Smooth muscle cell (in vitro differentiated cells): ENCODE data around the gene DUT. TPM values are rescaled to one million over a fixed set of nuclear protein-coding genes. Genes with fewer than 3 reads are reported as not detected.

Experiments used
- DNase-seq: peaks from one replicate; lab custom pipeline; 2025; ENCODE audit not compliant: unreplicated experiment; lab: John Stamatoyannopoulos, UW
- H2AFZ ChIP-seq: fragments of 200-600 bp; sonication (generic); 2 replicates; pipeline ENCODE4 v1.6.0; 2016; ENCODE audit warnings: antibody characterized with exemption, low read depth, mild to moderate bottlenecking
- H3F3A ChIP-seq: fragments of 200-600 bp; sonication (generic); 2 replicates; pipeline ENCODE4 v1.6.0; 2017; ENCODE audit warnings: antibody characterized with exemption, low read depth
- H3K27ac ChIP-seq: fragments of 200-600 bp; sonication (generic); 2 replicates; pipeline ENCODE4 v1.5.1; 2016; ENCODE audit warnings: low read depth, mild to moderate bottlenecking
- H3K27me3 ChIP-seq: fragments of 200-600 bp; sonication (generic); 2 replicates; pipeline ENCODE4 v1.6.1; 2016; ENCODE audit warnings: low read depth, mild to moderate bottlenecking
- H3K36me3 ChIP-seq: fragments of 200-600 bp; sonication (generic); 2 replicates; pipeline ENCODE4 v1.5.1; 2016; ENCODE audit warnings: low read depth
- H3K4me1 ChIP-seq: fragments of 200-600 bp; sonication (generic); 2 replicates; pipeline ENCODE4 v1.5.1; 2016; ENCODE audit warnings: low read depth
- H3K4me2 ChIP-seq: fragments of 200-600 bp; sonication (generic); 2 replicates; pipeline ENCODE4 v1.6.0; 2016; ENCODE audit warnings: mild to moderate bottlenecking
- H3K4me3 ChIP-seq: fragments of 200-600 bp; sonication (generic); 2 replicates; pipeline ENCODE4 v1.5.1; 2016; ENCODE audit warnings: mild to moderate bottlenecking
- H3K79me2 ChIP-seq: fragments of 200-600 bp; sonication (generic); 2 replicates; pipeline ENCODE4 v1.6.0; 2016; ENCODE audit warnings: low read depth, mild to moderate bottlenecking
- H3K9ac ChIP-seq: fragments of 200-600 bp; sonication (generic); 2 replicates; pipeline ENCODE4 v1.6.0; 2016; ENCODE audit warnings: low read depth
- H3K9me3 ChIP-seq: fragments of 200-600 bp; sonication (generic); replicated peaks from 2 replicates; pipeline ENCODE4 v1.5.1; 2016; ENCODE audit warnings: low read depth
- H4K20me1 ChIP-seq: fragments of 200-600 bp; sonication (generic); 2 replicates; pipeline ENCODE4 v1.6.0; 2016; ENCODE audit warnings: low read depth
- WGBS: methylation state at CpG from one replicate; pipeline ENCODE4 v1.1.7; 2016; ENCODE audit warnings: low lambda C conversion rate; 5-methylcytosine and 5-hydroxymethylcytosine counted together
- polyA plus RNA-seq: library from polyadenylated mRNA; unstranded; fragments of >200 nt; fragmentation: Nextera tagmentation; extraction: Ambion mirVana; gene quantifications from 2 replicates; pipeline ENCODE4 v1.2.1, GENCODE V29; 2016
- total RNA-seq: library from RNA; depleted of rRNA; stranded (reverse); fragments of >200 nt; gene quantifications from 2 replicates; pipeline ENCODE4 v1.2.3, GENCODE V29; 2014
- TF ChIP-seq, protein P1 (sequence below): fragments of 200-600 bp; sonication (generic); IDR thresholded peaks from 2 replicates; pipeline ENCODE4 v1.5.1; 2017; ENCODE audit warnings: borderline replicate concordance, mild to moderate bottlenecking, antibody characterized with exemption; ENCODE audit not compliant: insufficient read depth, poor library complexity, severe bottlenecking

The DUT gene
- total and polyA plus RNA-seq, 2 experiments from 2014 or later = 80.4 to 116 TPM

DNA sequence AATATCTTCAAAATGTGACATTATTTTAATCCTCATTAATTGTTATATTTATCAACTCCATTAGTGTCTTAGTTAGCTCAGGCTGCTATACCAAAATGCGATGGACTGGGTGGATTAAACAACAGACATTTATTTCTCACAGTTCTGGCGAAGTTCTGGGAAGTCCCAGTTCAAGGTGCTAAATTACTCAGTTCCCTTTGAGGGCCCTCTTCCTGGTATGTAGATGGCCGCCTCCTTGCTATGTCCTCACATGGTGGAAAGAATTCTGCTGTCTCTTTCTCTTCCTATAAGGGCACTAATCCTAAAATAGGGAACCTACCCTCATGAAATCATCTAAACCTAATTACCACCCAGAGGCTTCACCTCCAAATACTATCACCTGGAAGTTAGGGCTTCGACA, 38.8 kb upstream of the DUT start:
- no peak overlapping the region for H3K9ac ChIP-seq
- H3K27ac ChIP-seq = no peak overlapping the region
- H2AFZ ChIP-seq = no peak overlapping the region
- no peaks in the 10 kb centered on the region for H3K79me2 ChIP-seq
- no peak for DNase-seq
- H3K9me3 ChIP-seq = no peaks in the 10 kb centered on the region
- no peaks in the 10 kb centered on the region for H3K27me3 ChIP-seq
- no peaks in the 10 kb centered on the region for H3K4me1 ChIP-seq
- no peaks in the 10 kb centered on the region for H3K36me3 ChIP-seq
- H4K20me1 ChIP-seq = no peaks in the 10 kb centered on the region
- H3F3A ChIP-seq = no peaks in the 10 kb centered on the region
- TF ChIP-seq, protein P1, sequence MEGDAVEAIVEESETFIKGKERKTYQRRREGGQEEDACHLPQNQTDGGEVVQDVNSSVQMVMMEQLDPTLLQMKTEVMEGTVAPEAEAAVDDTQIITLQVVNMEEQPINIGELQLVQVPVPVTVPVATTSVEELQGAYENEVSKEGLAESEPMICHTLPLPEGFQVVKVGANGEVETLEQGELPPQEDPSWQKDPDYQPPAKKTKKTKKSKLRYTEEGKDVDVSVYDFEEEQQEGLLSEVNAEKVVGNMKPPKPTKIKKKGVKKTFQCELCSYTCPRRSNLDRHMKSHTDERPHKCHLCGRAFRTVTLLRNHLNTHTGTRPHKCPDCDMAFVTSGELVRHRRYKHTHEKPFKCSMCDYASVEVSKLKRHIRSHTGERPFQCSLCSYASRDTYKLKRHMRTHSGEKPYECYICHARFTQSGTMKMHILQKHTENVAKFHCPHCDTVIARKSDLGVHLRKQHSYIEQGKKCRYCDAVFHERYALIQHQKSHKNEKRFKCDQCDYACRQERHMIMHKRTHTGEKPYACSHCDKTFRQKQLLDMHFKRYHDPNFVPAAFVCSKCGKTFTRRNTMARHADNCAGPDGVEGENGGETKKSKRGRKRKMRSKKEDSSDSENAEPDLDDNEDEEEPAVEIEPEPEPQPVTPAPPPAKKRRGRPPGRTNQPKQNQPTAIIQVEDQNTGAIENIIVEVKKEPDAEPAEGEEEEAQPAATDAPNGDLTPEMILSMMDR = no peak
- no peak overlapping the region for H3K4me2 ChIP-seq
- WGBS = 72% methylated on average over 4 of the region's 4 CpGs
- no peak overlapping the region for H3K4me3 ChIP-seq

DNA sequence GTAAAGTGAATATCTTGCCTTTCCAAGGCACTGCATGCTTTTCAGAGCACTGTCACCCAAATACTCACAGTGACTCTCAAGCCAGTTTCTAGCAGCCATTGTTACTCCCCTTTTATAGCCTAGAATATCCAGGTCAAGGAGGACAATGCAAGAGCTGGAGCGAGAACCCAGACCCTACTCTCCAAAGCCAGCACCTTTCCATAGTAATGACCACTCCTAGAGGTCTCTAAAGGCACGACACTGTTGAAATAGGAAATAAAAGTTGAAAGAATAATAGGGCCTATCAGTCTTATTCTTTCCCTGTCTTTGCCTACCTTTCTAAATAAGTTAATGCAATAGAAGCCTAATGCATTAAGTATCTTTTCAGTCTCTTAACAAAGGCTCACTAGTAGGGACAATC, 33.6 kb upstream of the DUT start:
- Histone ChIP-seq H3K4me3 (no peak overlapping the region), H3K4me2 (no peak overlapping the region), H3K9me3 (no peaks in the 10 kb centered on the region), H3K9ac (no peak overlapping the region), H3K27ac (no peak overlapping the region), H3F3A (no peaks in the 10 kb centered on the region), H3K36me3 (no peaks in the 10 kb centered on the region), H4K20me1 (no peaks in the 10 kb centered on the region), H3K79me2 (no peaks in the 10 kb centered on the region), H2AFZ (no peak overlapping the region), H3K27me3 (no peaks in the 10 kb centered on the region), H3K4me1 (peaks cover 5% of the 10 kb centered on the region)
- DNase-seq = no peak
- WGBS = 89% methylated on average over 2 of the region's 2 CpGs
- TF ChIP-seq, protein P1 = no peak

DNA sequence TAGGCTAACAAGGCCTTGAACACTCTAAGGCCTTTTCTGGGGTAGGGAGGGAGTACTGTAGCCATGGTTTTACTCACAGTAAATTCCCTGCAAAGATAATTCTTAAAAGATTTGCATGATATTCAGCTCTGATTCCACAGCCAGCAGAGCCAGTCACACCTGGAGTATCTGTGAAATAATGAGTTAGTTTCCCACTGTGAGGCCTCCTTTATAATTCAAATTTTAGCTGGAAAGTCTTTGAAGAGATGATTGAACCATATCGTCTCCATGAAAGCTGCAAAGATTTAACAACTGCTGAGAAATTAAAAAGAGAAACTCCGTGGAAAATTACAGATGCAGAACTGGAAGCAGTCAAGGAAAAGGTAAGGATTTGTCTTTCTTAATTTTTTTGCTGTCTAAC, 32.3 kb upstream of the DUT start:
- whole genome bisulfite sequencing = 25% methylated on average over 2 of the region's 2 CpGs
- Histone ChIP-seq H3K36me3 (no peaks in the 10 kb centered on the region), H3K4me1 (peaks cover 5% of the 10 kb centered on the region), H3K27ac (no peak overlapping the region), H3K4me2 (no peak overlapping the region), H2AFZ (no peak overlapping the region), H3K9me3 (no peaks in the 10 kb centered on the region), H3K9ac (no peak overlapping the region), H4K20me1 (no peaks in the 10 kb centered on the region), H3K4me3 (no peak overlapping the region), H3K79me2 (no peaks in the 10 kb centered on the region), H3K27me3 (no peaks in the 10 kb centered on the region), H3F3A (no peaks in the 10 kb centered on the region)
- no peak for DNase-seq
- TF ChIP-seq, protein P1 = no peak

DNA sequence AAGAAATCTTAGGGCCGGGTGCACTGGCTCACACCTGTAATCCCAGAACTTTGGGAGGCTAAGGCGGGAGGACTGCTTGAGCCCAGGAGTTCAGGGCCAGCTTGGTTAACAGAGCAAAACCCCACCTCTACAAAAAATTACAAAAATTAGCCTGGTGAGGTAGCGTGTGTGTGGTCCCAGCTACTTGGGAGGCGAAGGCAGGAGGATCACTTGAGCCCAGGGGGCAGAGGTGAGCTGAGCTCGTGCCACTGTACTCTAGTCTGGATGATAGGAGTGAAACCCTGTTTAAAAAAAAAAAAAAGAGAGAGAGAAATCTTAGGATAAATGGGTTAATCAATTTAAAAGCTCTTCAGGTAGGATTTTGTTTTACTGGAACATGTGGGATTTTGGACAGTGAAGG, 31.2 kb upstream of the DUT start:
- H3K9me3 ChIP-seq = no peaks in the 10 kb centered on the region
- H3K4me2 ChIP-seq = no peak overlapping the region
- H4K20me1 ChIP-seq = no peaks in the 10 kb centered on the region
- no peak overlapping the region for H3K9ac ChIP-seq
- no peak overlapping the region for H2AFZ ChIP-seq
- peaks cover 5% of the 10 kb centered on the region for H3K4me1 ChIP-seq
- H3F3A ChIP-seq = no peaks in the 10 kb centered on the region
- H3K27me3 ChIP-seq = no peaks in the 10 kb centered on the region
- DNase-seq = no peak
- no peaks in the 10 kb centered on the region for H3K79me2 ChIP-seq
- H3K4me3 ChIP-seq = no peak overlapping the region
- 76% methylated on average over 5 of the region's 5 CpGs for WGBS
- no peak overlapping the region for H3K27ac ChIP-seq
- H3K36me3 ChIP-seq = no peaks in the 10 kb centered on the region
- TF ChIP-seq, protein P1 = no peak
